AG04449 (cell line): Measurements from ENCODE around the gene NIPAL1.

ENCODE experiments used
- CTCF ChIA-PET: fragments of 350-600 bp; formaldehyde crosslinking; extraction: SDS; loops from one replicate; lab custom pipeline; 2021; ENCODE audit warnings: antibody characterized with exemption; lab: Yijun Ruan, JAX
- POLR2A ChIA-PET: fragments of 400-600, 350-600 bp; formaldehyde crosslinking; extraction: SDS; loops from one replicate; lab custom pipeline; 2020; ENCODE audit warnings: antibody characterized with exemption, inconsistent platforms; lab: Yijun Ruan, JAX
- DNase-seq: peaks from one replicate; pipeline ENCODE4 v3.0.0-alpha.2; 2010; ENCODE audit warnings: low read depth, low spot score
- H3K4me3 ChIP-seq: 2 replicates; pipeline ENCODE4 v1.5.1; 2011; ENCODE audit warnings: low read depth, mild to moderate bottlenecking, control low read depth, low read length
- CTCF ChIP-seq: IDR thresholded peaks from one replicate; pipeline ENCODE4 v1.5.1; 2011; ENCODE audit warnings: mild to moderate bottlenecking, moderate library complexity, low read length, control low read depth, inconsistent platforms; ENCODE audit not compliant: insufficient read depth; ENCODE audit errors: missing control alignments

NIPAL1 gene

GRCh38 chr4:48022192-48022799 is 5.7 kb downstream of the NIPAL1 start:
- DNase-seq, result no peak
- no peak overlapping the region for H3K4me3 ChIP-seq
- POLR2A ChIA-PET, result no interaction called here
- CTCF ChIA-PET, result no interaction called here
- TF ChIP-seq CTCF, result no peak

GRCh38 chr4:48024522-48024921 is 8.0 kb downstream of the NIPAL1 start:
- DNase-seq, result no peak
- CTCF ChIA-PET, result interaction anchor here (0.9 to 1.3 kb wide), 3 partner anchors 8 to 20 kb away, joined by 3 to 4 read pairs (median 3); partner anchors contain the start of genes CNGA1 and NIPAL1
- no peak overlapping the region for H3K4me3 ChIP-seq
- POLR2A ChIA-PET, result no interaction called here
- no peak for TF ChIP-seq CTCF

- CTCF ChIA-PET, result interaction anchor here (0.9 to 1.3 kb wide), 3 partner anchors 9 to 20 kb away, joined by 3 to 4 read pairs (median 3); partner anchors contain the start of genes CNGA1 and NIPAL1
- H3K4me3 ChIP-seq, result no peak overlapping the region
- POLR2A ChIA-PET, result no interaction called here
- DNase-seq, result no peak
- no peak for TF ChIP-seq CTCF
Observed at GRCh38 chr4:48025005-48025404, 8.4 kb downstream of the NIPAL1 start.

GRCh38 chr4:48027653-48028052 is 11.1 kb downstream of the NIPAL1 start:
- ChIA-PET CTCF (no interaction called here), POLR2A (no interaction called here)
- H3K4me3 ChIP-seq, result no peak overlapping the region
- no peak for DNase-seq
- TF ChIP-seq CTCF, result no peak

- DNase-seq, result no peak
- POLR2A ChIA-PET, result no interaction called here
- CTCF ChIA-PET, result no interaction called here
- H3K4me3 ChIP-seq, result no peak overlapping the region
- no peak for TF ChIP-seq CTCF
Observed at GRCh38 chr4:48028696-48029095, 12.1 kb downstream of the NIPAL1 start.

GRCh38 chr4:48030470-48030869 is 13.9 kb downstream of the NIPAL1 start:
- ChIA-PET CTCF (interaction anchor here (1.1 kb wide), 1 partner anchor 60 kb away, joined by 3 read pairs; no protein-coding TSS in a partner anchor), POLR2A (no interaction called here)

More at GRCh38 chr4:48030470-48030869, 13.9 kb downstream of the NIPAL1 start:
- no peak overlapping the region for H3K4me3 ChIP-seq
- no peak for TF ChIP-seq CTCF
- no peak for DNase-seq
